ENCODE results near the gene GSG1L2.

DNA sequence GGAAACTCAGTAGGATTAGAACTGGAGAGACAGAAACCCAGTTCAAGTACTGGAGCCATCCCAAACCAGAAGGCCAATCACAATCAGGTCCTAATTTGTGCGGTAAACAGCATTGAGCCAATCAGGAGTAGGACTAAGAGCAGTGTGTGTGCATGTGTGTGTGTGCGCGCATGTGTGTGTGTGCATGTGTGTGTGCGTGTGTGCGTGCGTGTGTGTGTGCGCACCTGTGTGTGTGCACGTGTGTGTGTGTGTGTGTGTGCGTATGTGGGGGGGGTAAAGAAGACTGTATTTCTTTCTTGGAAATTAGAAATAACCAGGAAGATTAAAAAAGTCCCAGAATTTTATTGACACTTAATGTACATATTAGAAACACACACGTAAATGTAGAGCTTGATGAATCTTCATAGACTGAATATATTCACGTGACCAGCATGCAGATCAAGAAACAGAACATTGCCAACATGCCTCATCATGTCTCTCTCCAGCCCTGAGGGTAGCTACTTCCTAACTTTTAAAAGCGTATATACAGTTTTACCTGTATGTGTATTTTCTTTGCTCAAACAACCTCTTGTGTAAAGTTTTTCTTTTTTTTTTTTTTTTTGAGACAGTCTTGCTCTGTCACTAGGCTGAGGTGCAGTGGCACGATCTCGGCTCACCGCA is 29.6 kb downstream of the GSG1L2 start:
- TF ChIP-seq POLR2A (IDR thresholded peaks at IDR 0.05; ENCODE audit: low read length) = no peak
- no peak for TF ChIP-seq GATA1 (IDR thresholded peaks at IDR 0.05; ENCODE audit: low read depth, low read length)

Measured in erythroblast (primary cell).